Loucy (cell line): ENCODE measurements around the gene CSE1L.

Experiments used
- H2AFZ ChIP-seq: fragments of 200-600 bp; sonication (generic); 2 replicates; pipeline ENCODE4 v1.6.0; 2016; ENCODE audit warnings: antibody characterized with exemption, mild to moderate bottlenecking, low read length, moderate library complexity
- H3F3A ChIP-seq: fragments of 200-600 bp; 2 replicates; pipeline ENCODE4 v1.6.0; 2016; ENCODE audit warnings: antibody characterized with exemption, low read depth, mild to moderate bottlenecking
- H3K27me3 ChIP-seq: fragments of 200-600 bp; sonication (generic); 2 replicates; pipeline ENCODE4 v1.6.1; 2014; ENCODE audit warnings: low read length, mild to moderate bottlenecking; ENCODE audit not compliant: insufficient read depth, poor library complexity, severe bottlenecking
- H3K36me3 ChIP-seq: fragments of 200-600 bp; sonication (generic); 2 replicates; pipeline ENCODE4 v1.6.1; 2016; ENCODE audit warnings: low read length; ENCODE audit not compliant: insufficient read depth
- H3K4me1 ChIP-seq: fragments of 200-600 bp; sonication (generic); 2 replicates; pipeline ENCODE4 v1.5.1; 2014; ENCODE audit warnings: low read length, mild to moderate bottlenecking; ENCODE audit not compliant: insufficient read depth, poor library complexity, severe bottlenecking
- H3K4me2 ChIP-seq: fragments of 200-600 bp; sonication (generic); 2 replicates; pipeline ENCODE4 v1.6.0; 2014; ENCODE audit warnings: antibody characterized with exemption, low read length, low read depth, mild to moderate bottlenecking; ENCODE audit not compliant: poor library complexity, severe bottlenecking
- H3K4me3 ChIP-seq: fragments of 200-600 bp; sonication (generic); 2 replicates; pipeline ENCODE4 v1.5.1; 2014; ENCODE audit warnings: low read length, mild to moderate bottlenecking, mixed read lengths; ENCODE audit not compliant: poor library complexity, severe bottlenecking
- H3K79me2 ChIP-seq: fragments of 200-600 bp; sonication (generic); 2 replicates; pipeline ENCODE4 v1.6.1; 2014; ENCODE audit warnings: low read length; ENCODE audit not compliant: insufficient read depth
- H3K9ac ChIP-seq: fragments of 200-600 bp; sonication (generic); 2 replicates; pipeline ENCODE4 v1.6.0; 2014; ENCODE audit warnings: mild to moderate bottlenecking, low read depth, low read length, moderate library complexity; ENCODE audit not compliant: poor library complexity, severe bottlenecking
- H3K9me2 ChIP-seq: fragments of 200-600 bp; sonication (generic); replicated peaks from 2 replicates; pipeline ENCODE4 v1.6.1; 2016; ENCODE audit warnings: low read depth, low read length, mixed read lengths
- H3K9me3 ChIP-seq: fragments of 200-600 bp; sonication (generic); 2 replicates; pipeline ENCODE4 v1.6.1; 2014; ENCODE audit warnings: mild to moderate bottlenecking, antibody characterized with exemption, low read length, low read depth; ENCODE audit not compliant: insufficient read depth
- H4K20me1 ChIP-seq: fragments of 200-600 bp; sonication (generic); 2 replicates; pipeline ENCODE4 v1.6.0; 2014; ENCODE audit warnings: antibody characterized with exemption, low read length, mild to moderate bottlenecking; ENCODE audit not compliant: insufficient read depth, poor library complexity, severe bottlenecking
- EZH2phosphoT487 ChIP-seq: fragments of 200-600 bp; IDR thresholded peaks from 2 replicates; pipeline ENCODE4 v1.6.1; 2018; ENCODE audit warnings: antibody characterized with exemption, mild to moderate bottlenecking, moderate library complexity, borderline replicate concordance
- TF ChIP-seq, protein P1 (sequence below): fragments of 200-600 bp; sonication (generic); conservative IDR thresholded peaks from 2 replicates; pipeline ENCODE4 v1.5.1; 2014; ENCODE audit warnings: mild to moderate bottlenecking, antibody characterized with exemption, low read length

Gene CSE1L

DNA sequence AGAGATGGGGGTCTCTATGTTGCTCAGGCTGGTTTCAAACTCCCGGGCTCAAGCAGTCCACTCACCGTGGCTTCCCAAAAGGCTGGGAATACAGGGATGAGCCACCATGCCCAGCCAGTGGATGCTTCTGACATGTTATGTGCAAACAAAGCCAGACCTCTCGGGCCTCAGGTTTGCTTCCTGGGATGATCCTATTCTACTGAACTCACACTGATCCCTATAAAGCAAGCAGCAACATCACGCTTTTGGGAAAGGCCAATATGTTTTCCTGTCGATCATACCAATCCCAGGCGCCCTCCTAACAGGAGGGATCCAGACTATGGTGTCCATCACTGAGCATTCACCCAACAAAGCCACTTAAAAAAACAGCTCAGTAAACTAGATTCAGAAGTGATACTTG is 60.2 kb downstream of the CSE1L start:
- Histone ChIP-seq H3K79me2 (no peaks in the 10 kb centered on the region), H3K9me3 (no peaks in the 10 kb centered on the region), H3K4me2 (no peak overlapping the region), H4K20me1 (no peaks in the 10 kb centered on the region), H3K9me2 (no peaks in the 10 kb centered on the region), H3K36me3 (peaks cover 34% of the 10 kb centered on the region; the same call in 1 of the 2 replicates), H3K9ac (no peak overlapping the region), H3K4me1 (no peaks in the 10 kb centered on the region), H3K27me3 (no peaks in the 10 kb centered on the region), H3K4me3 (no peak overlapping the region), H3F3A (no peaks in the 10 kb centered on the region), H2AFZ (no peak overlapping the region)
- no peak for TF ChIP-seq EZH2phosphoT487
- TF ChIP-seq, protein P1, sequence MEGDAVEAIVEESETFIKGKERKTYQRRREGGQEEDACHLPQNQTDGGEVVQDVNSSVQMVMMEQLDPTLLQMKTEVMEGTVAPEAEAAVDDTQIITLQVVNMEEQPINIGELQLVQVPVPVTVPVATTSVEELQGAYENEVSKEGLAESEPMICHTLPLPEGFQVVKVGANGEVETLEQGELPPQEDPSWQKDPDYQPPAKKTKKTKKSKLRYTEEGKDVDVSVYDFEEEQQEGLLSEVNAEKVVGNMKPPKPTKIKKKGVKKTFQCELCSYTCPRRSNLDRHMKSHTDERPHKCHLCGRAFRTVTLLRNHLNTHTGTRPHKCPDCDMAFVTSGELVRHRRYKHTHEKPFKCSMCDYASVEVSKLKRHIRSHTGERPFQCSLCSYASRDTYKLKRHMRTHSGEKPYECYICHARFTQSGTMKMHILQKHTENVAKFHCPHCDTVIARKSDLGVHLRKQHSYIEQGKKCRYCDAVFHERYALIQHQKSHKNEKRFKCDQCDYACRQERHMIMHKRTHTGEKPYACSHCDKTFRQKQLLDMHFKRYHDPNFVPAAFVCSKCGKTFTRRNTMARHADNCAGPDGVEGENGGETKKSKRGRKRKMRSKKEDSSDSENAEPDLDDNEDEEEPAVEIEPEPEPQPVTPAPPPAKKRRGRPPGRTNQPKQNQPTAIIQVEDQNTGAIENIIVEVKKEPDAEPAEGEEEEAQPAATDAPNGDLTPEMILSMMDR = no peak

DNA sequence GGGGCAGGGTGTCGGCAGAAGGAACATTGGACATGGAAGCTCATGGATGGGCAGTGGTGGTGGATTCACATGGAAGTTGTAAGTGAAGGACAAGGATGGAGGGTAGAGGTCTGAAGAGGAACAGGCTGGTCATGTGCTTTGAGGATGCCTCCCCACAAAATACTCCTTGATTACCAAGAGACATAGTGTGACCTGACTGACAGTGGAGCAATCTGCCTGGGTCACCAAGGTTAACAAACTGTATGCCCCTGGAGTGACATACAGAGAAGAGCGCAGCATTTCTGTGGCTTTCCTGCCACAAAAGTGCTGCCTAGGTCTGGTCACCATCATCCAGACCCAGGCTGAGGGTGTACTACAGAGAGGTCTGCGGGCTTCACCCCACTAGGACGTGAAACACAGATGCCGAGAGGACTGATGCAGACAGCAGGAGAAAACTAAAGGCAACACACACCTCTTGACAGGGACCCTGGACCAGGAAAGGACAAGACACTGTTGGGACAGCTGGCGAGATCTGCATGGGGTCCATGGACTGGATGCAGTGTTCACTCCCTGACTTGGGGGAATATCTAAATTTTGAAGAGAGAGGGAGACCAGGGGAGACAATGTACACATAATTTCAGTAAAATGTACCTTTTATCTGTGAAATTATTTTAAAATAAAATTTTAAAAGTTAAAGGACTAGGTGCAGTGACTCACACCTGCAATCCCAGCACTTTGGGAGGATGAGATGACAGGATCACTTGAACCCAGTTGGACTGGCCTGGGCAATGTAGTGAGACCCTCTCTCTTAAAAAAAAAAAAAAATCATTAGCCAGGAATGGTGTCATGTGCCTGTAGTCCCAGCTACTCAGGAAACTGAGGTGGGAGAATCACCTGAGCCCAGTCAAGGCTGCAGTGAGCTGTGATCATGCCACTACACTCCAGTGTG is 64.9 kb downstream of the CSE1L start:
- no peak overlapping the region for H2AFZ ChIP-seq
- peaks cover 35% of the 10 kb centered on the region; the same call in 1 of the 2 replicates for H3K36me3 ChIP-seq
- H3K9ac ChIP-seq = no peak overlapping the region
- H3K4me1 ChIP-seq = no peaks in the 10 kb centered on the region
- H3K9me3 ChIP-seq = no peaks in the 10 kb centered on the region
- H3K27me3 ChIP-seq = no peaks in the 10 kb centered on the region
- no peaks in the 10 kb centered on the region for H3K79me2 ChIP-seq
- TF ChIP-seq, protein P1 = no peak
- no peak for TF ChIP-seq EZH2phosphoT487
- H3F3A ChIP-seq = no peaks in the 10 kb centered on the region
- no peak overlapping the region for H3K4me3 ChIP-seq
- no peaks in the 10 kb centered on the region for H3K9me2 ChIP-seq
- H4K20me1 ChIP-seq = no peaks in the 10 kb centered on the region
- H3K4me2 ChIP-seq = no peak overlapping the region

GRCh38 chr20:49112596-49113274 is 66.6 kb downstream of the CSE1L start:
- H3K79me2 ChIP-seq = no peaks in the 10 kb centered on the region
- H3K27me3 ChIP-seq = no peaks in the 10 kb centered on the region
- H3K9me3 ChIP-seq = no peaks in the 10 kb centered on the region
- no peaks in the 10 kb centered on the region for H3K9me2 ChIP-seq
- no peak overlapping the region for H3K4me3 ChIP-seq
- no peaks in the 10 kb centered on the region for H3F3A ChIP-seq
- no peak overlapping the region for H3K9ac ChIP-seq
- TF ChIP-seq EZH2phosphoT487 = no peak
- TF ChIP-seq, protein P1 = no peak
- no peaks in the 10 kb centered on the region for H3K4me1 ChIP-seq
- H3K4me2 ChIP-seq = no peak overlapping the region
- H2AFZ ChIP-seq = no peak overlapping the region
- H4K20me1 ChIP-seq = no peaks in the 10 kb centered on the region
- peaks cover 50% of the 10 kb centered on the region; the same call in 1 of the 2 replicates for H3K36me3 ChIP-seq
